Subcutaneous abdominal adipose tissue (tissue), 5 donors: ENCODE results near the gene ERAL1.
"Not testable (repeated sequence)": the region's sequence is repeated elsewhere in the genome, so short reads cannot be mapped to it uniquely, and the experiment has no call there.

Experiments
- H3K27ac ChIP-seq: one replicate; pipeline ENCODE4 v1.7.0; 2013; ENCODE audit warnings: low read depth, mild to moderate bottlenecking, inconsistent platforms, low read length, moderate library complexity
- H3K27me3 ChIP-seq, 5 donors: one replicate each; pipeline ENCODE4 v1.7.0; 2013; ENCODE audit warnings: low read length in 5 of 5, inconsistent platforms in 1 of 5; ENCODE audit not compliant: control insufficient read depth in 5 of 5, insufficient read depth in 4 of 5
- H3K36me3 ChIP-seq, 5 donors: one replicate each; pipeline ENCODE4 v1.7.0; 2013; ENCODE audit warnings: low read length in 5 of 5; ENCODE audit not compliant: control insufficient read depth in 5 of 5, insufficient read depth in 5 of 5
- H3K4me1 ChIP-seq, 5 donors: one replicate each; pipeline ENCODE4 v1.7.0; 2013; ENCODE audit warnings: low read length in 5 of 5, mild to moderate bottlenecking in 3 of 5, moderate library complexity in 1 of 5; ENCODE audit not compliant: control insufficient read depth in 5 of 5, insufficient read depth in 5 of 5
- H3K4me3 ChIP-seq, 5 donors: one replicate each; pipeline ENCODE4 v1.7.0; 2013; ENCODE audit warnings: low read length in 5 of 5, low read depth in 1 of 5
- H3K9ac ChIP-seq, 5 donors: one replicate each; pipeline ENCODE4 v1.7.0; 2013; ENCODE audit warnings: low read length in 5 of 5, mild to moderate bottlenecking in 4 of 5, moderate library complexity in 3 of 5
- H3K9me3 ChIP-seq, 5 donors: one replicate each; pipeline ENCODE4 v1.7.0; 2013; ENCODE audit warnings: low read length in 5 of 5; ENCODE audit not compliant: control insufficient read depth in 5 of 5
- donor health status: healthy.
- donor health status: healthy.
- donor health status: healthy.
- donor health status: healthy.
- donor health status: healthy.

ERAL1 gene

GRCh38 chr17:28877150-28877711 lies 22.4 kb downstream of the ERAL1 start:
- not testable (repeated sequence) for H3K4me1 ChIP-seq, H3K27ac ChIP-seq, H3K4me3 ChIP-seq, H3K9ac ChIP-seq, H3K27me3 ChIP-seq, H3K9me3 ChIP-seq
- peaks cover 5 to 44% (median 43%) of the 10 kb centered on the region in 5 donors for H3K36me3 ChIP-seq

GRCh38 chr17:28878158-28878910 lies 23.5 kb downstream of the ERAL1 start:
- Histone ChIP-seq H3K27ac (no peak overlapping the region), H3K4me1 (no peaks in the 10 kb centered on the region), H3K9me3 (no peaks in the 10 kb centered on the region), H3K4me3 (no peak overlapping the region), H3K27me3 (no peaks in the 10 kb centered on the region), H3K36me3 (peaks cover 5 to 55% (median 54%) of the 10 kb centered on the region in 5 donors), H3K9ac (no peak overlapping the region)

GRCh38 chr17:28878981-28879380 lies 24.2 kb downstream of the ERAL1 start:
- Histone ChIP-seq H3K9me3 (no peaks in the 10 kb centered on the region), H3K27me3 (no peaks in the 10 kb centered on the region), H3K4me1 (no peaks in the 10 kb centered on the region), H3K36me3 (peaks cover 5 to 62% (median 60%) of the 10 kb centered on the region in 5 donors), H3K9ac (no peak overlapping the region), H3K27ac (no peak overlapping the region), H3K4me3 (no peak overlapping the region)

GRCh38 chr17:28879886-28880571 lies 25.2 kb downstream of the ERAL1 start:
- no peaks in the 10 kb centered on the region for H3K4me1 ChIP-seq
- H3K36me3 ChIP-seq, result peaks cover 5 to 72% (median 71%) of the 10 kb centered on the region in 5 donors
- H3K9me3 ChIP-seq, result no peaks in the 10 kb centered on the region
- no peak overlapping the region for H3K9ac ChIP-seq
- no peak overlapping the region for H3K27ac ChIP-seq
- H3K27me3 ChIP-seq, result no peaks in the 10 kb centered on the region
- no peak overlapping the region for H3K4me3 ChIP-seq

GRCh38 chr17:28880572-28880945 lies 25.7 kb downstream of the ERAL1 start:
- Histone ChIP-seq H3K4me1 (no peaks in the 10 kb centered on the region), H3K27ac (no peak overlapping the region), H3K27me3 (no peaks in the 10 kb centered on the region), H3K9ac (no peak overlapping the region), H3K4me3 (no peak overlapping the region), H3K9me3 (no peaks in the 10 kb centered on the region), H3K36me3 (peaks cover 5 to 77% (median 76%) of the 10 kb centered on the region in 5 donors)

- H3K9ac ChIP-seq, result no peak overlapping the region
- no peaks in the 10 kb centered on the region for H3K9me3 ChIP-seq
- peaks cover 5 to 87% (median 82%) of the 10 kb centered on the region in 5 donors for H3K36me3 ChIP-seq
- no peak overlapping the region for H3K4me3 ChIP-seq
- H3K27ac ChIP-seq, result no peak overlapping the region
- no peaks in the 10 kb centered on the region for H3K27me3 ChIP-seq
- no peaks in the 10 kb centered on the region for H3K4me1 ChIP-seq
These were observed 26.8 kb downstream of the ERAL1 start for GRCh38 chr17:28881533-28882056.

- Histone ChIP-seq H3K9me3 (no peaks in the 10 kb centered on the region), H3K4me3 (no peak overlapping the region), H3K36me3 (peaks cover 5 to 93% (median 89%) of the 10 kb centered on the region in 5 donors), H3K9ac (no peak overlapping the region), H3K4me1 (no peaks in the 10 kb centered on the region), H3K27ac (no peak overlapping the region), H3K27me3 (no peaks in the 10 kb centered on the region)
These were observed 27.5 kb downstream of the ERAL1 start for GRCh38 chr17:28882154-28882895.

GRCh38 chr17:28883967-28884702 lies 29.3 kb downstream of the ERAL1 start:
- no peaks in the 10 kb centered on the region for H3K27me3 ChIP-seq
- H3K36me3 ChIP-seq, result peaks cover 0 to 94% (median 81%) of the 10 kb centered on the region in 5 donors
- no peak overlapping the region for H3K27ac ChIP-seq
- H3K9ac ChIP-seq, result no peak overlapping the region
- no peak overlapping the region for H3K4me3 ChIP-seq
- H3K4me1 ChIP-seq, result no peaks in the 10 kb centered on the region
- no peaks in the 10 kb centered on the region for H3K9me3 ChIP-seq

- no peak overlapping the region for H3K9ac ChIP-seq
- no peaks in the 10 kb centered on the region for H3K9me3 ChIP-seq
- peaks cover 0 to 81% (median 69%) of the 10 kb centered on the region in 5 donors for H3K36me3 ChIP-seq
- H3K27ac ChIP-seq, result no peak overlapping the region
- H3K4me1 ChIP-seq, result peaks cover 0 to 6% (median 4%) of the 10 kb centered on the region in 5 donors
- no peaks in the 10 kb centered on the region for H3K27me3 ChIP-seq
- H3K4me3 ChIP-seq, result no peak overlapping the region
These were observed 30.5 kb downstream of the ERAL1 start for GRCh38 chr17:28885363-28885762.
